HepG2 (cell line): ENCODE results near the gene TBC1D16. TPM values are rescaled to one million over a fixed set of nuclear protein-coding genes. Genes with fewer than 3 reads are reported as not detected.

ENCODE experiments used
- ATAC-seq: fragments of 200-7000 bp; cut with Tn5 transposase; 3 replicates; pipeline ENCODE4 v1.9.1; 2020; ENCODE audit warnings: mild to moderate bottlenecking, moderate library complexity
- BruUV-seq: library from RNA; stranded (reverse); fragments of 400-500 nt; replicated peaks from 2 replicates; lab custom pipeline; 2021; lab: Mats Ljungman, UMichigan
- CTCF ChIA-PET: fragments of 300-600 bp; formaldehyde crosslinking; extraction: SDS; loops from one replicate; lab custom pipeline; 2021; ENCODE audit warnings: low total read pairs, inconsistent platforms, low intra/inter-chr PET ratio; lab: Yijun Ruan, JAX
- POLR2A ChIA-PET: fragments of 350-600 bp; sonication (Branson Sonifier 250); formaldehyde crosslinking; loops from one replicate; lab custom pipeline; 2020; ENCODE audit warnings: antibody characterized with exemption, inconsistent platforms; lab: Yijun Ruan, JAX
- DNase-seq: peaks from one replicate; pipeline ENCODE4 v3.0.0-alpha.2; 2015; ENCODE audit warnings: low spot score
- FAIRE-seq: peaks from 3 replicates; lab custom pipeline; 2011; peaks lifted over from hg19 to GRCh38; lab: Jason Lieb, UNC
- H2AFZ ChIP-seq: one replicate; pipeline ENCODE4 v1.6.1; 2011; ENCODE audit warnings: low read length, inconsistent platforms
- H3K27ac ChIP-seq: fragments of 300-600 bp; 3 replicates; pipeline ENCODE4 v1.8.0; 2011; ENCODE audit warnings: mixed run types, mild to moderate bottlenecking, mixed read lengths, low read length, inconsistent platforms; ENCODE audit not compliant: insufficient read depth; ENCODE audit errors: extremely low read length
- H3K27me3 ChIP-seq, 2 experiments: fragments of 200-600 bp in 1 of 2; 2 replicates in 1 of 2; 3 replicates in 1 of 2; pipeline versions ENCODE4 v1.6.0 to v1.8.0; 2011; ENCODE audit warnings: low read length in 2 of 2, mild to moderate bottlenecking in 2 of 2, moderate library complexity in 2 of 2, inconsistent platforms in 1 of 2; ENCODE audit not compliant: insufficient read depth in 2 of 2, control insufficient read depth in 1 of 2
- H3K36me3 ChIP-seq, 2 experiments: fragments of 200-600 bp in 1 of 2; replicated peaks in 1 of 2; 2 replicates in 1 of 2; 3 replicates in 1 of 2; pipeline versions ENCODE4 v1.5.1 to v1.8.0; 2011; ENCODE audit warnings: low read length in 2 of 2, inconsistent platforms in 1 of 2; ENCODE audit not compliant: insufficient read depth in 2 of 2, control insufficient read depth in 1 of 2
- H3K4me1 ChIP-seq: 2 replicates; pipeline ENCODE4 v1.5.1; 2012; ENCODE audit warnings: low read length, inconsistent platforms; ENCODE audit not compliant: insufficient read depth
- H3K4me2 ChIP-seq: 2 replicates; pipeline ENCODE4 v1.6.0; 2011; ENCODE audit warnings: low read depth, low read length, inconsistent platforms
- H3K4me3 ChIP-seq, 3 experiments: fragments of 200-600 bp in 1 of 3; sonication (generic), shearing (Covaris generic) in 1 of 3; replicated peaks in 1 of 3; 2 replicates each; pipeline ENCODE4 v1.5.1; 2011 to 2016; ENCODE audit warnings: low read length in 3 of 3, inconsistent platforms in 2 of 3, low read depth in 2 of 3, mild to moderate bottlenecking in 2 of 3, control low read depth in 1 of 3, mixed read lengths in 1 of 3; ENCODE audit not compliant: insufficient read depth in 1 of 3
- H3K79me2 ChIP-seq: one replicate; pipeline ENCODE4 v1.6.1; 2011; ENCODE audit warnings: low read length, inconsistent platforms; ENCODE audit not compliant: insufficient read depth
- H3K9ac ChIP-seq: 2 replicates; pipeline ENCODE4 v1.6.0; 2011; ENCODE audit warnings: mild to moderate bottlenecking, low read depth, low read length, inconsistent platforms; ENCODE audit not compliant: insufficient read depth
- H3K9me3 ChIP-seq: 2 replicates; pipeline ENCODE4 v1.5.1; 2012; ENCODE audit warnings: mild to moderate bottlenecking, low read length
- H4K20me1 ChIP-seq: 2 replicates; pipeline ENCODE4 v1.6.0; 2011; ENCODE audit warnings: inconsistent platforms, mild to moderate bottlenecking, low read length, moderate library complexity; ENCODE audit not compliant: insufficient read depth
- AGO2 ChIP-seq: fragments of 200-400 bp; formaldehyde crosslinking; optimal IDR thresholded peaks from 2 replicates; pipeline ENCODE3; 2017; ENCODE audit warnings: mild to moderate bottlenecking, low read depth, low read length, moderate library complexity
- GATAD1 ChIP-seq: IDR thresholded peaks from 2 replicates; pipeline ENCODE4 v1.6.1; 2016; ENCODE audit warnings: missing genetic modification reagents, missing compliant biosample characterization
- MTA3 ChIP-seq: sonication (generic); formaldehyde crosslinking; IDR thresholded peaks from 2 replicates; pipeline ENCODE4 v1.4.0; 2020; ENCODE audit warnings: missing genetic modification reagents
- ONECUT2 ChIP-seq: sonication (generic); formaldehyde crosslinking; IDR thresholded peaks from 2 replicates; pipeline ENCODE4 v1.4.0; 2020; ENCODE audit warnings: missing genetic modification reagents
- RBAK ChIP-seq: sonication (generic); formaldehyde crosslinking; IDR thresholded peaks from 2 replicates; pipeline ENCODE4 v1.5.1; 2020; ENCODE audit warnings: mild to moderate bottlenecking, missing genetic modification reagents
- ZBTB8A ChIP-seq: sonication (generic); formaldehyde crosslinking; IDR thresholded peaks from 2 replicates; pipeline ENCODE4 v1.4.0; 2020; ENCODE audit warnings: mild to moderate bottlenecking, low read depth, missing genetic modification reagents, borderline replicate concordance
- ZEB1 ChIP-seq: IDR thresholded peaks from 2 replicates; pipeline ENCODE4 v1.6.1; 2012; ENCODE audit warnings: mild to moderate bottlenecking, low read depth, inconsistent platforms; ENCODE audit not compliant: insufficient replicate concordance
- ZNF205 ChIP-seq: IDR thresholded peaks from 2 replicates; pipeline ENCODE4 v1.6.1; 2018; ENCODE audit warnings: missing biosample characterization, missing genetic modification reagents
- ZNF274 ChIP-seq: sonication (generic); formaldehyde crosslinking; IDR thresholded peaks from 2 replicates; pipeline ENCODE4 v1.5.1; 2020; ENCODE audit warnings: mild to moderate bottlenecking, missing genetic modification reagents
- ZNF3 ChIP-seq: IDR thresholded peaks from 2 replicates; pipeline ENCODE4 v1.7.0; 2017; ENCODE audit warnings: inconsistent platforms
- ZNF326 ChIP-seq: sonication (generic); formaldehyde crosslinking; IDR thresholded peaks from 2 replicates; pipeline ENCODE4 v1.4.0; 2020; ENCODE audit warnings: missing genetic modification reagents, borderline replicate concordance
- ZNF441 ChIP-seq: sonication (generic); formaldehyde crosslinking; IDR thresholded peaks from 2 replicates; pipeline ENCODE4 v1.7.0; 2021; ENCODE audit warnings: missing genetic modification reagents, borderline replicate concordance
- ZNF496 ChIP-seq: sonication (generic); formaldehyde crosslinking; IDR thresholded peaks from 2 replicates; pipeline ENCODE4 v1.8.1; 2023; ENCODE audit warnings: mild to moderate bottlenecking, moderate library complexity, missing genetic modification reagents; ENCODE audit not compliant: insufficient replicate concordance
- WGBS: methylation state at CpG from one replicate; pipeline ENCODE4 v1.1.6; 2017; ENCODE audit warnings: low lambda C conversion rate; 5-methylcytosine and 5-hydroxymethylcytosine counted together
- in situ Hi-C: cut with HindIII; loops from 2 replicates; pipeline ENCODE4 v1.10.0; 2017; ENCODE audit warnings: low pct_unique_long_range_greater_than_20kb; ENCODE audit not compliant: extremely low pct_ligation_motif_present
- intact Hi-C: fragments of 100-400 bp; cut with micrococcal nuclease; formaldehyde crosslinking; loops from one replicate; pipeline ENCODE4 v1.10.0; 2022; ENCODE audit not compliant: unreplicated experiment
- polyA plus RNA-seq, 8 experiments: library from polyadenylated mRNA; depleted of rRNA in 3 of 8; stranded (reverse) in 7 of 8; unstranded in 1 of 8; fragments of >200 nt; fragmentation: Illumina TruSeq in 4 of 8; extraction: Trizol in 4 of 8; gene quantifications; 2 replicates each; pipeline versions ENCODE4 v1.2.1 to v1.2.3, GENCODE V29; 2011 to 2016; ENCODE audit warnings: low read depth in 4 of 8, missing spikeins in 1 of 8, mixed read lengths in 1 of 8; ENCODE audit not compliant: insufficient read depth in 1 of 8
- total RNA-seq, 5 experiments: library from RNA; depleted of rRNA; stranded (reverse); fragments of >200 nt; fragmentation: Illumina TruSeq; extraction: Trizol; gene quantifications; 2 replicates each; pipeline ENCODE4 v1.2.3, GENCODE V29; 2016; ENCODE audit warnings: low read depth in 1 of 5
- TF ChIP-seq, protein P1 (sequence below): sonication (generic); formaldehyde crosslinking; IDR thresholded peaks from 2 replicates; pipeline ENCODE4 v1.9.0; 2021; ENCODE audit warnings: missing genetic modification reagents, mild to moderate bottlenecking, borderline replicate concordance
- TF ChIP-seq, protein P2 (sequence below): sonication (generic); formaldehyde crosslinking; IDR thresholded peaks from 2 replicates; pipeline ENCODE4 v1.4.0; 2020; ENCODE audit warnings: low read depth, missing genetic modification reagents

Gene TBC1D16
- total and polyA plus RNA-seq, 2 of the 13 experiments (the other 11 are each of a cell fraction or from before 2014, with no cell fraction given), result 14.9 to 24.9 TPM

DNA sequence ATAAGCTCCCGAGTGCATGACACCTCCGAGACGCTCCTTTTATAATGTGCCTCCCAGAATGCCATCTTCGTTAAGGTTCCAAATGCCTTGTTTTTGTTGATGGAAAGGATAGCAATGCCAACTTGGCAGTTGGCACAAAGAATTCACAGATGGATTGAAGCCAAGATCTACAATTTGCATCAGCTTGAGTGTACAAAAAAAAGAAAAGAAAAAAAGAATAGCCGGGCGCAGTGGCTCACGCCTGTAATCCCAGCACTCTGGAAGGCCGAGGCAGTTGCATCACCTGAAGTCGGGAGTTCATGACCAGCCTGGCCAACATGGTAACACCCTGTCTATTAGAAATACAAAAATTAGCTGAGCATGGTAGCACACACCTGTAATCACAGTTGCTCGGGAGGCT, 7.6 kb downstream of the TBC1D16 start:
- CTCF ChIA-PET, result no interaction called here
- no peak overlapping the region for H3K4me3 ChIP-seq
- H3K4me1 ChIP-seq, result peaks cover 79% of the 10 kb centered on the region
- H3K79me2 ChIP-seq, result peaks cover 30% of the 10 kb centered on the region
- BruUV-seq, result no TSS peak
- peaks cover 17% of the 10 kb centered on the region; the same call in 1 of the 2 replicates for H4K20me1 ChIP-seq
- no peak for ATAC-seq
- WGBS, result 96% methylated on average over 10 of the region's 10 CpGs
- in situ Hi-C loops (no loop called here), intact Hi-C loops (no loop called here)
- no peaks in the 10 kb centered on the region for H3K9me3 ChIP-seq
- no peak for TF ChIP-seq MTA3
- no peak for TF ChIP-seq GATAD1 (CRISPR knock-in tag)
- TF ChIP-seq ONECUT2 (CRISPR knock-in tag), result no peak
- TF ChIP-seq ZNF3 (CRISPR knock-in tag), result no peak
- no peak for TF ChIP-seq ZBTB8A (CRISPR knock-in tag)
- H3K27ac ChIP-seq, result no peak overlapping the region
- FAIRE-seq, result no peak
- 0 out of 5 replicates have a peak, but pooled peaks cover 0 to 2% of the 10 kb centered on the region in 2 experiments for H3K36me3 ChIP-seq
- H3K9ac ChIP-seq, result no peak overlapping the region
- H3K27me3 ChIP-seq, result no peaks in the 10 kb centered on the region
- no peak overlapping the region for H2AFZ ChIP-seq
- no peak for DNase-seq
- no peak overlapping the region for H3K4me2 ChIP-seq
- POLR2A ChIA-PET, result interaction anchor here (0.7 to 1.7 kb wide), 3 partner anchors 35 to 36 kb away, joined by 3 to 8 read pairs (median 3); no protein-coding TSS in a partner anchor

GRCh38 chr17:80027043-80027435, 8.6 kb downstream of the TBC1D16 start:
- 92% methylated on average over 8 of the region's 8 CpGs for WGBS
- Histone ChIP-seq H3K27me3 (no peaks in the 10 kb centered on the region), H3K4me3 (no peak overlapping the region), H2AFZ (no peak overlapping the region), H3K4me1 (peaks cover 74% of the 10 kb centered on the region), H3K27ac (no peak overlapping the region), H3K9me3 (no peaks in the 10 kb centered on the region), H3K4me2 (no peak overlapping the region), H3K79me2 (peaks cover 30% of the 10 kb centered on the region), H3K9ac (no peak overlapping the region), H4K20me1 (peaks cover 17% of the 10 kb centered on the region; the same call in 1 of the 2 replicates), H3K36me3 (0 out of 5 replicates have a peak, but pooled peaks cover 0 to 2% of the 10 kb centered on the region in 2 experiments)
- ChIA-PET CTCF (no interaction called here), POLR2A (interaction anchor here (0.7 to 1.7 kb wide), 2 partner anchors 34 to 74 kb away, joined by 4 to 8 read pairs; partner anchors contain the start of gene GAA)
- intact Hi-C loops (no loop called here), in situ Hi-C loops (no loop called here)
- BruUV-seq, result no TSS peak
- FAIRE-seq (no peak), DNase-seq (no peak), ATAC-seq (no peak)
- TF ChIP-seq ZNF274 (CRISPR knock-in tag) (no peak), ZNF441 (no peak), ZNF326 (CRISPR knock-in tag) (no peak), AGO2 (no peak), ZEB1 (no peak), RBAK (CRISPR knock-in tag) (no peak), ZNF205 (CRISPR knock-in tag) (no peak), ZNF496 (no peak)
- TF ChIP-seq, protein P1, sequence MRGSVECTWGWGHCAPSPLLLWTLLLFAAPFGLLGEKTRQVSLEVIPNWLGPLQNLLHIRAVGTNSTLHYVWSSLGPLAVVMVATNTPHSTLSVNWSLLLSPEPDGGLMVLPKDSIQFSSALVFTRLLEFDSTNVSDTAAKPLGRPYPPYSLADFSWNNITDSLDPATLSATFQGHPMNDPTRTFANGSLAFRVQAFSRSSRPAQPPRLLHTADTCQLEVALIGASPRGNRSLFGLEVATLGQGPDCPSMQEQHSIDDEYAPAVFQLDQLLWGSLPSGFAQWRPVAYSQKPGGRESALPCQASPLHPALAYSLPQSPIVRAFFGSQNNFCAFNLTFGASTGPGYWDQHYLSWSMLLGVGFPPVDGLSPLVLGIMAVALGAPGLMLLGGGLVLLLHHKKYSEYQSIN (CRISPR knock-in tag), result no peak
- TF ChIP-seq, protein P2, sequence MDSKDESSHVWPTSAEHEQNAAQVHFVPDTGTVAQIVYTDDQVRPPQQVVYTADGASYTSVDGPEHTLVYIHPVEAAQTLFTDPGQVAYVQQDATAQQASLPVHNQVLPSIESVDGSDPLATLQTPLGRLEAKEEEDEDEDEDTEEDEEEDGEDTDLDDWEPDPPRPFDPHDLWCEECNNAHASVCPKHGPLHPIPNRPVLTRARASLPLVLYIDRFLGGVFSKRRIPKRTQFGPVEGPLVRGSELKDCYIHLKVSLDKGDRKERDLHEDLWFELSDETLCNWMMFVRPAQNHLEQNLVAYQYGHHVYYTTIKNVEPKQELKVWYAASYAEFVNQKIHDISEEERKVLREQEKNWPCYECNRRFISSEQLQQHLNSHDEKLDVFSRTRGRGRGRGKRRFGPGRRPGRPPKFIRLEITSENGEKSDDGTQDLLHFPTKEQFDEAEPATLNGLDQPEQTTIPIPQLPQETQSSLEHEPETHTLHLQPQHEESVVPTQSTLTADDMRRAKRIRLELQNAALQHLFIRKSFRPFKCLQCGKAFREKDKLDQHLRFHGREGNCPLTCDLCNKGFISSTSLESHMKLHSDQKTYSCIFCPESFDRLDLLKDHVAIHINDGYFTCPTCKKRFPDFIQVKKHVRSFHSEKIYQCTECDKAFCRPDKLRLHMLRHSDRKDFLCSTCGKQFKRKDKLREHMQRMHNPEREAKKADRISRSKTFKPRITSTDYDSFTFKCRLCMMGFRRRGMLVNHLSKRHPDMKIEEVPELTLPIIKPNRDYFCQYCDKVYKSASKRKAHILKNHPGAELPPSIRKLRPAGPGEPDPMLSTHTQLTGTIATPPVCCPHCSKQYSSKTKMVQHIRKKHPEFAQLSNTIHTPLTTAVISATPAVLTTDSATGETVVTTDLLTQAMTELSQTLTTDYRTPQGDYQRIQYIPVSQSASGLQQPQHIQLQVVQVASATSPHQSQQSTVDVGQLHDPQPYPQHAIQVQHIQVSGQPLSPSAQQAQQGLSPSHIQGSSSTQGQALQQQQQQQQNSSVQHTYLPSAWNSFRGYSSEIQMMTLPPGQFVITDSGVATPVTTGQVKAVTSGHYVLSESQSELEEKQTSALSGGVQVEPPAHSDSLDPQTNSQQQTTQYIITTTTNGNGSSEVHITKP (CRISPR knock-in tag), result no peak
